Right lobe of liver (tissue), 6 donors: ENCODE measurements around the gene LCN1. TPM values are rescaled to one million over a fixed set of nuclear protein-coding genes. Genes with fewer than 3 reads are reported as not detected.

Experiments used
- ATAC-seq, 4 donors: fragments of 200-7000 bp; cut with Tn5 transposase; one replicate each; pipeline ENCODE4 v1.9.1; 2020; ENCODE audit warnings: mild to moderate bottlenecking in 4 of 4, moderate library complexity in 4 of 4
- DNase-seq, 3 donors: peaks; one replicate each; pipeline ENCODE4 v3.0.0-alpha.2; 2020
- H3K27ac ChIP-seq, 3 donors: fragments of 200-600 bp; one replicate each; pipeline ENCODE4 v1.8.0; 2022
- H3K27me3 ChIP-seq, 2 donors: fragments of 200-600 bp; one replicate each; pipeline ENCODE4 v1.8.0; 2022
- H3K36me3 ChIP-seq, 4 donors: fragments of 200-600 bp; sonication (generic) in 1 of 4; one replicate each; pipeline versions ENCODE4 v1.5.1 to v1.8.0; 2017 to 2022; ENCODE audit warnings: control low read depth in 1 of 4
- H3K4me1 ChIP-seq, 4 donors: fragments of 200-600 bp; sonication (generic) in 1 of 4; one replicate each; pipeline versions ENCODE4 v1.5.1 to v1.8.0; 2017 to 2022; ENCODE audit warnings: control low read depth in 1 of 4
- H3K4me3 ChIP-seq, 3 donors: fragments of 200-600 bp; one replicate each; pipeline ENCODE4 v1.8.0; 2022
- H3K9me3 ChIP-seq, 4 donors: fragments of 200-600 bp; sonication (generic) in 1 of 4; one replicate each; pipeline versions ENCODE4 v1.5.1 to v1.8.0; 2017 to 2022; ENCODE audit warnings: control low read depth in 1 of 4
- POLR2A ChIP-seq: fragments of 450-650 bp; IDR thresholded peaks from one replicate; pipeline ENCODE4 v1.6.1; 2017; ENCODE audit warnings: antibody characterized with exemption, mild to moderate bottlenecking
- WGBS: methylation state at CpG from one replicate; pipeline ENCODE4 v1.1.6; 2018; ENCODE audit warnings: low coverage, low lambda C conversion rate; ENCODE audit not compliant: insufficient coverage; ENCODE audit errors: missing lambda C conversion rate; 5-methylcytosine and 5-hydroxymethylcytosine counted together
- intact Hi-C, 2 donors: fragments of 100-400 bp; cut with DNase I; formaldehyde crosslinking; loops; one replicate each; pipeline versions ENCODE4 v1.11.2 to v1.14.1; 2022
- total RNA-seq, 6 experiments: library from RNA; depleted of rRNA in 2 of 6; stranded (reverse); fragments of >200 nt in 2 of 6; fragmentation: NEBNext Ultra II Directional in 3 of 6; extraction: Animal tissue kit (Norgen Biotek cat#: 25700) in 3 of 6; gene quantifications; one replicate each; pipeline versions ENCODE4 v1.1.0 to v1.2.4, GENCODE V29; 2016 to 2023
- TF ChIP-seq, protein P1 (sequence below), 4 donors: fragments of 200-600 bp in 3 of 4; fragments of 450-650 bp in 1 of 4; IDR thresholded peaks; one replicate each; pipeline versions ENCODE4 v1.5.1 to v1.8.0; 2016 to 2022; ENCODE audit warnings: antibody characterized with exemption in 4 of 4, mild to moderate bottlenecking in 2 of 4
- donor health status: DM: no; HTN: yes; CAD: no.
- donor health status: DM: no; HTN: no; CAD: no.
- donor health status: DM: no; HTN: no; CAD: no.
- donor health status: DM: no; HTN: yes; CAD: no.
- donor health status: DM: no; HTN: yes; CAD: no.

LCN1 gene
- total RNA-seq, 6 experiments from 2014 or later, result not detected

GRCh38 chr9:135516132-135516860 lies 4.9 kb upstream of the LCN1 start:
- Histone ChIP-seq H3K9me3 (no peaks in the 10 kb centered on the region), H3K27me3 (no peaks in the 10 kb centered on the region), H3K4me1 (no peaks in the 10 kb centered on the region), H3K36me3 (no peaks in the 10 kb centered on the region), H3K27ac (no peak overlapping the region), H3K4me3 (no peak overlapping the region)
- intact Hi-C loops, result no loop called here
- peak in 2 of 4 donors; percentile 7 to 27 for ATAC-seq
- DNase-seq, result no peak
- WGBS, result 37% methylated on average over 9 of the region's 25 CpGs
- TF ChIP-seq POLR2A, result no peak
- TF ChIP-seq, protein P1, sequence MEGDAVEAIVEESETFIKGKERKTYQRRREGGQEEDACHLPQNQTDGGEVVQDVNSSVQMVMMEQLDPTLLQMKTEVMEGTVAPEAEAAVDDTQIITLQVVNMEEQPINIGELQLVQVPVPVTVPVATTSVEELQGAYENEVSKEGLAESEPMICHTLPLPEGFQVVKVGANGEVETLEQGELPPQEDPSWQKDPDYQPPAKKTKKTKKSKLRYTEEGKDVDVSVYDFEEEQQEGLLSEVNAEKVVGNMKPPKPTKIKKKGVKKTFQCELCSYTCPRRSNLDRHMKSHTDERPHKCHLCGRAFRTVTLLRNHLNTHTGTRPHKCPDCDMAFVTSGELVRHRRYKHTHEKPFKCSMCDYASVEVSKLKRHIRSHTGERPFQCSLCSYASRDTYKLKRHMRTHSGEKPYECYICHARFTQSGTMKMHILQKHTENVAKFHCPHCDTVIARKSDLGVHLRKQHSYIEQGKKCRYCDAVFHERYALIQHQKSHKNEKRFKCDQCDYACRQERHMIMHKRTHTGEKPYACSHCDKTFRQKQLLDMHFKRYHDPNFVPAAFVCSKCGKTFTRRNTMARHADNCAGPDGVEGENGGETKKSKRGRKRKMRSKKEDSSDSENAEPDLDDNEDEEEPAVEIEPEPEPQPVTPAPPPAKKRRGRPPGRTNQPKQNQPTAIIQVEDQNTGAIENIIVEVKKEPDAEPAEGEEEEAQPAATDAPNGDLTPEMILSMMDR (IDR thresholded peaks at IDR 0.05), result no peak

DNA sequence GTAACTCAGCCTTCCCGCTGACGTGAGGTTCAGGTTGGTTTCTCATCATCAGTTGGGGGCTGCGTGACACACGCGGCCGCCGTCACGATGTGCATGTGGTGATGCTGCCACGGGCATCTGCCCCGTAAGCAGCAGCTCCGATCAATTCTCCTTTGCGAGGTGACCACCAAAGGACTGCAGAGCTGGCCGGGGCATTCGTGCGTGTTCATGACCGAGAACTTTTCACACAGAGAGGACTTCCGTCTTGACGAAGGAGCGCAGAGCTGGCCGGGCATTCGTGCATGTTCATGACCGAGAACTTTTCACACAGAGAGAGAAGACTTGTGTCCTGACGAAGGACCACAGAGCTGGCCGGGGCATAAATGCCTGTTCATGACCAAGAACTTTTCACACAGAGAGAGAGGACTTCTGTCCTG lies 3.8 kb upstream of the LCN1 start:
- H3K4me3 ChIP-seq, result no peak overlapping the region
- no peak overlapping the region for H3K27ac ChIP-seq
- no peaks in the 10 kb centered on the region for H3K9me3 ChIP-seq
- no peaks in the 10 kb centered on the region for H3K4me1 ChIP-seq
- no peak for TF ChIP-seq POLR2A
- TF ChIP-seq, protein P1 (IDR thresholded peaks at IDR 0.05), result no peak
- 90% methylated on average over 18 of the region's 24 CpGs for WGBS
- no peaks in the 10 kb centered on the region for H3K27me3 ChIP-seq
- no peak for ATAC-seq
- DNase-seq, result no peak
- H3K36me3 ChIP-seq, result no peaks in the 10 kb centered on the region
- intact Hi-C loops, result no loop called here

DNA sequence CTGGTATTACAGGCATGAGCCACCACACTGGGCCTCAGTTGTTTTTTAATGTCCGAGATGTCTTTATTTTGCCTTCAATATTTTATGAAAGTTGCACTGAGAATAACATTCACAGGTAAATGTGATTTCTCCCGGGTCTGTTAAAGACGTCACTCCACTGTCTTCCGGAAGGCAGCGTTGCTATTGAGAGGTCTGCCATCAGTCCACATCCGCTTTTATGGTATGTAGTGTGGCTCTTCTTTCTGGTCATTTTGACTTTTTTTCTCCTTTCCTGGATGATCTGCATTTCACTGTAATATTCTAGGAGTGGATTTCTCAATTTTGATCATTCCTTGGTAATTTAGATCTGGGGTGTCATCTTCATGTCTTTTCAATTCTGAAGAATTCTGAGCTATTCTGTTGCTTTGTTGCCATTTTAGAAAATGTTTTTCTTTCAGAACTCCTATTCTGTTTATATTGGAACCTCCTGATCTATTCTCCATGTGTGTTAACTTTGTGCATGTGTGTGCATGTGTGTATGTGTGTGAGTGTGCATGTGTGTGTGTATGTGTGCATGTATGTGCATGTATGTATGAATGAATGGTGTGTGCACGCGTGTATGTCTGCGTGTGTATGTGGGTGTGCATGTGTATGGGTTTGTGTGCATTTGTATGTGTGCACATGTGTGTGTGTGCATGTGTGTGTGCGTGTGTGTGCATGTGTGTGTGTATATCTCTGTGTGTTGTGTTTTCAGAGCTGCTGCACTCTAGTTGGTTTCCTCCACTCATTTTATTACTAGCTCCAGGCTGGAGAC lies 1.9 kb upstream of the LCN1 start:
- TF ChIP-seq, protein P1 (IDR thresholded peaks at IDR 0.05), result no peak
- intact Hi-C loops, result no loop called here
- ATAC-seq, result no peak
- DNase-seq, result no peak
- no peaks in the 10 kb centered on the region for H3K27me3 ChIP-seq
- no peaks in the 10 kb centered on the region for H3K9me3 ChIP-seq
- H3K36me3 ChIP-seq, result no peaks in the 10 kb centered on the region
- no peaks in the 10 kb centered on the region for H3K4me1 ChIP-seq
- 82% methylated on average over 9 of the region's 10 CpGs for WGBS
- no peak overlapping the region for H3K4me3 ChIP-seq
- H3K27ac ChIP-seq, result no peak overlapping the region

DNA sequence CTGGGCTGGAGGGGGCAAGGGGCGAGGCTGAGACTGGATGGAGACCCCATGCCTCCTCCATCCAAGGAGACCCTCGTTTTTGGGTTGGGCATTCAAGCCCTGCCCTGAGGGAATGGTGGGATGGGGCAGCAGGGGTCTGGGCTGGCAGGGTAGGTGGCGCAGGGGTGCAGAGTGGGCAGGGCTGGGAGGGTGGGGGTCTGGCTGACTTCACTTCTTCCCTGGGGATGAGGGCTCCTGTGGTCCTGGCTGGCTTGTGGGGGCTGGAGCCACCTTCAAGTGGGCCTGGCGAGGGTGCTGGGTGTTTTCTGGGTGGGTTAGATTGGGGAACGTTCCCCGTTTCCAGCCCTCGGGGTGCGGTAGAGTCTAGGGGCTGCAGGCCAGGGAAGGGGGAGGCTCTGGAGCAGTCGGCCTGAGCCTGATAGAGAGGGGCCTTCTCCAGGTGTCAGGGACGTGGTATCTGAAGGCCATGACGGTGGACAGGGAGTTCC lies 412 bp downstream of the LCN1 start:
- no CpG with 5 or more reads among the region's 11 CpGs for WGBS
- H3K9me3 ChIP-seq, result no peaks in the 10 kb centered on the region
- intact Hi-C loops, result no loop called here
- H3K36me3 ChIP-seq, result no peaks in the 10 kb centered on the region
- no peak for TF ChIP-seq POLR2A
- TF ChIP-seq, protein P1 (IDR thresholded peaks at IDR 0.05), result no peak
- H3K27ac ChIP-seq, result no peak overlapping the region
- H3K4me3 ChIP-seq, result no peak overlapping the region
- H3K27me3 ChIP-seq, result no peaks in the 10 kb centered on the region
- ATAC-seq, result no peak
- no peak for DNase-seq
- H3K4me1 ChIP-seq, result no peaks in the 10 kb centered on the region
